ENCODE measurements around the gene OTUD7B. TPM values are rescaled to one million over a fixed set of nuclear protein-coding genes. Genes with fewer than 3 reads are reported as not detected.

The OTUD7B gene
- total RNA-seq, 1 experiment from 2014 or later, result 23.5 TPM

GRCh38 chr1:149929856-149930255, 80.7 kb downstream of the OTUD7B start:
- peak overlapping the region in 1 of 3 experiments; percentile 75; a peak in 2 of 7 replicates for H3K27ac Mint-ChIP-seq
- no peak overlapping the region for H3K4me2 ChIP-seq (ENCODE audit: insufficient read depth, insufficient read length, low read length)

More at GRCh38 chr1:149929856-149930255, 80.7 kb downstream of the OTUD7B start:
- Histone ChIP-seq H3K27ac (ENCODE audit: insufficient read length, low read depth, low read length) (no peak overlapping the region), H3K18ac (ENCODE audit: insufficient read length, low read depth, low read length) (no peak overlapping the region), H3K23ac (ENCODE audit: insufficient read length, low read depth, low read length) (no peak overlapping the region), H3T11ph (ENCODE audit: low read length) (no peak overlapping the region), H2BK120ac (ENCODE audit: low read depth, low read length, poor library complexity, severe bottlenecking) (no peak overlapping the region), H3K27me3 (ENCODE audit: insufficient read depth, low read length) (no peaks in the 10 kb centered on the region), H3K4me1 (ENCODE audit: insufficient read depth, low read length) (peaks cover 2% of the 10 kb centered on the region; the same call in 1 of the 2 replicates), H4K91ac (ENCODE audit: insufficient read length, low read depth, low read length) (no peak overlapping the region), H4K8ac (replicated peaks; ENCODE audit: insufficient read length, low read depth, low read length) (no peak overlapping the region), H3K56ac (ENCODE audit: insufficient read length, low read depth, low read length) (no peak overlapping the region), H4K20me1 (ENCODE audit: control insufficient read depth, insufficient read depth, insufficient read length) (no peaks in the 10 kb centered on the region), H3K9me3 (ENCODE audit: control insufficient read depth, low read depth, low read length) (no peaks in the 10 kb centered on the region), H2BK12ac (ENCODE audit: insufficient read length, low read depth, low read length) (no peak overlapping the region), H2BK15ac (ENCODE audit: low read depth, low read length) (no peak overlapping the region), H3K4ac (ENCODE audit: low read depth, low read length) (peak overlapping the region; percentile 5; the same call in 1 of the 2 replicates), H3K23me2 (ENCODE audit: insufficient read length, low read depth, low read length, poor library complexity, severe bottlenecking) (peaks cover 11% of the 10 kb centered on the region), H2BK20ac (ENCODE audit: low read depth, low read length, poor library complexity, severe bottlenecking) (no peak overlapping the region), H4K5ac (ENCODE audit: insufficient read length, low read depth, low read length) (no peak overlapping the region), H3K14ac (ENCODE audit: insufficient read depth, low read length) (no peak overlapping the region), H2BK5ac (ENCODE audit: insufficient read length, low read length) (no peak overlapping the region), H3K9ac (ENCODE audit: extremely low read depth, insufficient read length, low read length) (no peak overlapping the region), H2AFZ (ENCODE audit: low read length) (no peak overlapping the region), H3K79me2 (ENCODE audit: insufficient read depth, low read length) (peaks cover 8% of the 10 kb centered on the region; the same call in 1 of the 2 replicates), H2AK5ac (ENCODE audit: insufficient read length, low read length) (no peak overlapping the region), H3K79me1 (ENCODE audit: insufficient read depth, low read depth, low read length, poor library complexity, severe bottlenecking) (peaks cover 11% of the 10 kb centered on the region)
- H3K27me3 Mint-ChIP-seq (ENCODE audit: low read depth), result no peaks in the 10 kb centered on the region
- peaks cover 17 to 24% (median 23%) of the 10 kb centered on the region in 3 experiments for H3K36me3 Mint-ChIP-seq (ENCODE audit: insufficient read depth in 1 of 3, low read depth in 3 of 3)
- WGBS (ENCODE audit: extremely low coverage, insufficient read length, low lambda C conversion rate), result no CpG with 5 or more reads among the region's 2 CpGs
- DNase-seq, result no peak
- peaks cover 19 to 26% of the 10 kb centered on the region in 2 experiments for H3K4me1 Mint-ChIP-seq
- no peaks in the 10 kb centered on the region; a peak in 1 of 5 replicates for H3K9me3 Mint-ChIP-seq
- H3K4me3 Mint-ChIP-seq, result no peak overlapping the region
- TF ChIP-seq CTCF (conservative IDR thresholded peaks at IDR 0.05), result no peak
